ENCODE results near the gene DYNLT3. TPM values are rescaled to one million over a fixed set of nuclear protein-coding genes. Genes with fewer than 3 reads are reported as not detected.

Gene DYNLT3, protein sequence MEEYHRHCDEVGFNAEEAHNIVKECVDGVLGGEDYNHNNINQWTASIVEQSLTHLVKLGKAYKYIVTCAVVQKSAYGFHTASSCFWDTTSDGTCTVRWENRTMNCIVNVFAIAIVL
- 12.0 and 18.9 TPM in 2 replicates for total RNA-seq

DNA sequence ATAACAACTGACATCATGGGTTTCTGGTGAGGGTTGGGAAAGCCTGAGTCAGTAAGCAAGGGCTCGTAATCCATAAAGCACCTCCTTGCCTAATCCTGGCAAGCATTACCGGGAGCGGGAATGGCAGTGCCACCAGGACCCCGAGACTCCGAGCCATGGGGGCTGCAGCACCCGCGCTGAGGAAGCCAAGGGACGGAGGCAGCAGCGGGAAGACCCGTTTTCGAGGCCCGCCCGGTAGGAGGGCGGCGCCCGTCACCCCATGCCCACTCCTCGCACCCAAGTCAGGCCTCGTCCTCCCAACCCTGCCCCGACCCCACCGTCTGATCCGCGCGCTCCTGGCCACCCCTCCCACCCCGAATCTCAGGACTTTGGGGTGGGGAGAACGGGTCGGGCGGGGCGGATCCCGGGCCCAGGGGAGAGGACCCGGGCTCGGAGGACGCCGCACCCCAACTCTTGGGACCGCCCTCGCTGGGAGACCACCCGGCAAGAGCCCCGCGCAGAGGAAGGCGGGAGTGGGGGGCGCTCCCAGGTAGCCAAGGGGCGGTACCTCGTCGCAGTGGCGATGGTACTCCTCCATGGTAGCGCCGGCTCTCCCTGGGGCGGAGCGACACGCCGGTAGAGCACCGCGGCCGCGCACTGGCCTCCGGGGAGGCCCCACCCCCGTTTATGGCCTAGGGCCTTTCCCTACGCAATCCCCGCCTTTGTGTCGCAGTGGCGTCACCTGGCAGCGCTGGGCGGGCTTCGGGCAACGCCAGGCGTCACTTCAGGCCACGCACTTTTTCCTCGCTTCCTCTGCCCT is at the start of gene DYNLT3:
Gene DYNLT3 (minus strand): TSS at position 638 of the 799 bp plus-strand sequence. CDS start 61 bp downstream, at position 577.

Other genes starting within 250 kb of the DYNLT3 start
- gene XK, start 161.8 kb downstream of the DYNLT3 start, total RNA-seq, result 0.13 and 0.16 TPM in 2 replicates
- not detected in 2 replicates for gene CYBB, start 67.5 kb downstream of the DYNLT3 start, total RNA-seq
- gene SYTL5, start 159.0 kb upstream of the DYNLT3 start, total RNA-seq, result 0.13 and 0.16 TPM in 2 replicates

Measured in mesangial cell (primary cell).